Placental pericyte (primary cell): ENCODE data around the gene CHD1L. TPM values are rescaled to one million over a fixed set of nuclear protein-coding genes. Genes with fewer than 3 reads are reported as not detected.

Experiments
- total RNA-seq: library from RNA; depleted of rRNA; stranded (reverse); fragments of >200 nt; gene quantifications from 2 replicates; pipeline ENCODE4 v1.2.3, GENCODE V29; 2012

The CHD1L gene
- 14.4 and 37.1 TPM in 2 replicates for total RNA-seq

DNA sequence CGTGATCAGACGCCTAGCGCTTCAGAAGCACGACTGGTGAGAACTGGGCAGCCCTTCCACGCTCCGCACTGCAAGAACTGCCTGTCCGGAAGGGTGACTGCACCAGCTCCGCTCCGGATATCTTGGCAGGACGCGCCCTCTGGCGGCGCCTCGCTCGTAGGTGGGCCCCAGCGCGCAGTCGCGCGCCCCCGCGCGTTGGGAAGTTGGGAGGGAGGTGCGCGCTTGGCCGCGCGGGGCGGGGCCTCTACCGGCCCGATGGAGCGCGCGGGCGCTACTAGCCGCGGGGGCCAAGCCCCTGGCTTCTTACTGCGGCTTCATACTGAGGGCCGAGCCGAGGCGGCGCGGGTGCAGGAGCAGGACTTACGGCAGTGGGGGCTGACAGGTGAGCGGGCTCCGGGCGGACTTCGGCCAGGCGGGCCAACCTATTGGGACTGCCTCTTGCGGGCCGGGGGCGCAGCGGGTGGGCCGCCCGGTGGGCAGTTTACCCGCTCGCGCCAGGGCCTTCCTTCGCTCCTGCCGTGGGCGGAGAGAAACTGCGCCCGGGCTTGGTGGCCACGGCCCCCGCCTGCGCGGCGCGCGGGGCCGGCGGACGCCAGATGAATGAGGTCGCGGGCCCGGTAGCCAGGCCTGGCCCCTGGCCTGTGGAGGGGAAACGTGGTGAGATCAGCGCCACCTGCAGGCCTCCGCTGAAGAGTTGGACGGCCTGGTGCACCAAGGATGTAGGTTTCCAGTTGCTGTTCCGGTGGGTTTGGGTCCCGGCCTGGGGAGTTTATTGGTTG is at the start of gene CHD1L:
Gene CHD1L (plus strand): TSS at position 236 of the 779 bp plus-strand sequence. CDS start 20 bp downstream, at position 256.

GRCh38 chr1:147225193-147225730 is 17.2 kb upstream of the CHD1L start, which contains the start of gene FMO5:
Gene FMO5, minus strand, starts transcription at chr1:147225339. Its CDS starts 310 bp downstream, at chr1:147225029.

Other genes starting within 250 kb of the CHD1L start
- 11.8 and 16.5 TPM in 2 replicates for gene PRKAB2, start 70.2 kb upstream of the CHD1L start, total RNA-seq
- 0.44 and 0.86 TPM in 2 replicates for gene FMO5, start 17.3 kb upstream of the CHD1L start, total RNA-seq